Measurements from ENCODE around the gene FIBCD1. TPM values are rescaled to one million over a fixed set of nuclear protein-coding genes. Genes with fewer than 3 reads are reported as not detected.

Gene FIBCD1
- total and polyA plus RNA-seq, 7 donors = 0.01 TPM; not detected in 6

- Histone ChIP-seq H3K9me3 (no peaks in the 10 kb centered on the region), H3K36me3 (ENCODE audit: insufficient read depth in 1 of 2, low read depth in 1 of 2) (no peaks in the 10 kb centered on the region), H3K27ac (no peak overlapping the region), H3K27me3 (ENCODE audit: insufficient read depth in 3 of 3, low read length in 2 of 3) (peaks cover 0 to 25% (median 13%) of the 10 kb centered on the region in 3 donors), H3K4me3 (no peak overlapping the region), H3K4me1 (no peaks in the 10 kb centered on the region)
- ATAC-seq (no peak), DNase-seq (no peak)
- WGBS, 3 donors = 61 to 66% (median 62%) methylated on average over 19 of the region's 19 CpGs
- TF ChIP-seq, protein P1, sequence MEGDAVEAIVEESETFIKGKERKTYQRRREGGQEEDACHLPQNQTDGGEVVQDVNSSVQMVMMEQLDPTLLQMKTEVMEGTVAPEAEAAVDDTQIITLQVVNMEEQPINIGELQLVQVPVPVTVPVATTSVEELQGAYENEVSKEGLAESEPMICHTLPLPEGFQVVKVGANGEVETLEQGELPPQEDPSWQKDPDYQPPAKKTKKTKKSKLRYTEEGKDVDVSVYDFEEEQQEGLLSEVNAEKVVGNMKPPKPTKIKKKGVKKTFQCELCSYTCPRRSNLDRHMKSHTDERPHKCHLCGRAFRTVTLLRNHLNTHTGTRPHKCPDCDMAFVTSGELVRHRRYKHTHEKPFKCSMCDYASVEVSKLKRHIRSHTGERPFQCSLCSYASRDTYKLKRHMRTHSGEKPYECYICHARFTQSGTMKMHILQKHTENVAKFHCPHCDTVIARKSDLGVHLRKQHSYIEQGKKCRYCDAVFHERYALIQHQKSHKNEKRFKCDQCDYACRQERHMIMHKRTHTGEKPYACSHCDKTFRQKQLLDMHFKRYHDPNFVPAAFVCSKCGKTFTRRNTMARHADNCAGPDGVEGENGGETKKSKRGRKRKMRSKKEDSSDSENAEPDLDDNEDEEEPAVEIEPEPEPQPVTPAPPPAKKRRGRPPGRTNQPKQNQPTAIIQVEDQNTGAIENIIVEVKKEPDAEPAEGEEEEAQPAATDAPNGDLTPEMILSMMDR (IDR thresholded peaks at IDR 0.05) = no peak
- intact Hi-C loops (cut with DNase I) = no loop called here
These were observed 34.1 kb upstream of the FIBCD1 start for GRCh38 chr9:130972957-130973685.

GRCh38 chr9:130972277-130972956, 33.4 kb upstream of the FIBCD1 start:
- WGBS, 3 donors = 49 to 59% (median 53%) methylated on average over 6 of the region's 6 CpGs
- intact Hi-C loops (cut with DNase I) = no loop called here

GRCh38 chr9:130971294-130971849, 32.3 kb upstream of the FIBCD1 start:
- H3K9me3 ChIP-seq = no peaks in the 10 kb centered on the region
- peaks cover 0 to 25% (median 13%) of the 10 kb centered on the region in 3 donors for H3K27me3 ChIP-seq (ENCODE audit: insufficient read depth in 3 of 3, low read length in 2 of 3)
- DNase-seq = no peak
- H3K4me1 ChIP-seq = no peaks in the 10 kb centered on the region
- TF ChIP-seq, protein P1 (IDR thresholded peaks at IDR 0.05) = no peak
- no peaks in the 10 kb centered on the region for H3K36me3 ChIP-seq (ENCODE audit: insufficient read depth in 1 of 2, low read depth in 1 of 2)
- intact Hi-C loops (cut with DNase I) = no loop called here
- no peak for ATAC-seq
- no peak overlapping the region for H3K27ac ChIP-seq
- 56 to 61% (median 56%) methylated on average over 12 of the region's 12 CpGs for WGBS, 3 donors
- H3K4me3 ChIP-seq = no peak overlapping the region

More at GRCh38 chr9:130972277-130972956, 33.4 kb upstream of the FIBCD1 start:
- Histone ChIP-seq H3K27me3 (ENCODE audit: insufficient read depth in 3 of 3, low read length in 2 of 3) (peaks cover 0 to 25% (median 13%) of the 10 kb centered on the region in 3 donors), H3K9me3 (no peaks in the 10 kb centered on the region), H3K27ac (no peak overlapping the region), H3K4me3 (no peak overlapping the region), H3K4me1 (no peaks in the 10 kb centered on the region), H3K36me3 (ENCODE audit: insufficient read depth in 1 of 2, low read depth in 1 of 2) (no peaks in the 10 kb centered on the region)
- TF ChIP-seq, protein P1 (IDR thresholded peaks at IDR 0.05) = no peak
- no peak for DNase-seq
- ATAC-seq = no peak

DNA sequence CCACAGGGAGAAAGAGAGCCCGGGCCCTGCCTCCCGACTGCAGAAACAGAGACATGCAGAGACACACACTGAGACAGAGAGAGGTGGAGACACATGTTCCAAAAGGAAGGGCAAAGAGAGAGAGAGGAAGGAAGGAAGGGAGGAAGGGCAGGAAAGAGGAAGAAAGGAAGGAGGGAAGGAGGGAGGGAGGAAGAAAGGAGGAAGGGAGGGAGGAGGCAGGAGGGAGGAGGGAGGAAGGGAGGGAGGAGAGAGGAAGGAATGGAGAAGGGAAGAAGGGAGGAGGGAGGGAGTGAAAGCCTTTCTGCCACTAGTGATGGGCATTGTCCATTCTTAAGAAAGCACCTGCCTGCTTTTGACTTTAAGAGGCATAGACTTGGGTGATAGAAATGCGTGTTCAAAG, 31.8 kb upstream of the FIBCD1 start:
- H3K36me3 ChIP-seq (ENCODE audit: insufficient read depth in 1 of 2, low read depth in 1 of 2) = no peaks in the 10 kb centered on the region
- H3K27me3 ChIP-seq (ENCODE audit: insufficient read depth in 3 of 3, low read length in 2 of 3) = peaks cover 0 to 25% (median 13%) of the 10 kb centered on the region in 3 donors
- DNase-seq (no peak), ATAC-seq (no peak)
- TF ChIP-seq, protein P1 (IDR thresholded peaks at IDR 0.05) = no peak
- H3K4me1 ChIP-seq = no peaks in the 10 kb centered on the region
- intact Hi-C loops (cut with DNase I) = no loop called here
- H3K4me3 ChIP-seq = no peak overlapping the region
- no peaks in the 10 kb centered on the region for H3K9me3 ChIP-seq
- 72 to 86% (median 77%) methylated on average over 3 of the region's 3 CpGs for WGBS, 3 donors
- H3K27ac ChIP-seq = no peak overlapping the region
